ENCODE results near the gene ASIC4. TPM values are rescaled to one million over a fixed set of nuclear protein-coding genes. Genes with fewer than 3 reads are reported as not detected.

ASIC4 gene
- total and polyA plus RNA-seq, 2 of the 13 experiments (the other 11 are each of a cell fraction or from before 2014, with no cell fraction given): 0.03 TPM; not detected in 1

DNA sequence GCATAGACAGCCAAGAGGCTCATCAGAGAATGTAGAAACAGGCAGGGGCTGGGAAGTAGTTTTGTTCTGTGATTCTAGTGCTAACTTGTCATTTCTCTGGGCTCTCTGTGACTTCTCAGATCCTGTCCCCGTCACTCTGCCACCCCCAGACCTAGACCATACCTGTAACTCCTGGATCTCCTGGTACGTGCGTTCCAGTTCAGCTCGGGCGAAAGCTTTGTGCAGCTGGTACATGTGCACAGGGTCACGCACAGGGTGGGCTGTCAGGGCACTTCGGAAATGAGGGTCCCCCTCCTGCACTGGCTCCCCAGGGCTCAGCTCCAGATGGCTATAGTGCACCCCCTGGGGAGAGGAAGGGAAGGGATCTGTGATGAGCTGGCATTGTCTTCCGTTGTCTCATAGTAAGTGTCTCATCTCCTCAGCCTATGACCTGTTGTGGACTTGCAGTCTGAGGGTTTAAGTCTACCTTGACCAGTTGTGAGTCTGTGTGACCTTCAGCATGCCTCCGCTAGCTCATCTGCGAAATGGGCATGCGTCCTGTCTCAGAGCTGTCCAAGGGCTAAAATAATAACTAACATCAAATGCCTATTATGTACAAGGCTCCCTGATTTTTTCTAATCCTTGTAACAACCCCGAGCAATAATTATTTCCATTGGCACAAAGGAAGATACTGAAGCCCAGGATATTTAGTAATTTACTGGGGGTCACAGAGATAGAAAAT, 26.7 kb downstream of the ASIC4 start (continued):
- TF ChIP-seq ZBED4 (CRISPR knock-in tag; IDR thresholded peaks at IDR 0.05; ENCODE audit: borderline replicate concordance): no peak
- peak; percentile 10; the same call in 1 of the 2 replicates for TF ChIP-seq CTCF (CRISPR knock-in tag; IDR thresholded peaks at IDR 0.05)
- TF ChIP-seq BRD4 (CRISPR knock-in tag; IDR thresholded peaks at IDR 0.05): no peak
- no peak for TF ChIP-seq ZHX1 (CRISPR knock-in tag; IDR thresholded peaks at IDR 0.05; ENCODE audit: low read depth)
- no peak for TF ChIP-seq MTF2 (CRISPR knock-in tag; IDR thresholded peaks at IDR 0.05; ENCODE audit: borderline replicate concordance)
- no peak for TF ChIP-seq SP4 (CRISPR knock-in tag; IDR thresholded peaks at IDR 0.05)
- TF ChIP-seq SP140L (CRISPR knock-in tag; IDR thresholded peaks at IDR 0.05; ENCODE audit: borderline replicate concordance): no peak
- TF ChIP-seq HOXA9 (CRISPR knock-in tag; IDR thresholded peaks at IDR 0.05; ENCODE audit: borderline replicate concordance): no peak
- TF ChIP-seq ZSCAN9 (CRISPR knock-in tag; IDR thresholded peaks at IDR 0.05; ENCODE audit: borderline replicate concordance): no peak
- no peak for TF ChIP-seq NPAS2 (CRISPR knock-in tag; IDR thresholded peaks at IDR 0.05; ENCODE audit: borderline replicate concordance)
- no peak for TF ChIP-seq SATB2 (CRISPR knock-in tag; IDR thresholded peaks at IDR 0.05)
- no peak for TF ChIP-seq U2AF1 (optimal IDR thresholded peaks at IDR 0.05; ENCODE audit: low read depth, low read length)
- TF ChIP-seq ZNF136 (CRISPR knock-in tag; IDR thresholded peaks at IDR 0.05; ENCODE audit: low read depth): 0 out of 2 replicates have a peak, but pooled peaks have one; percentile 16
- TF ChIP-seq ZNF607 (CRISPR knock-in tag; IDR thresholded peaks at IDR 0.05; ENCODE audit: borderline replicate concordance): no peak
- no peak for TF ChIP-seq SNRNP70 (IDR thresholded peaks at IDR 0.05; ENCODE audit: low read depth, low read length)
- TF ChIP-seq ZSCAN20 (CRISPR knock-in tag; IDR thresholded peaks at IDR 0.05; ENCODE audit: borderline replicate concordance): no peak
- no peak for TF ChIP-seq GATA4 (IDR thresholded peaks at IDR 0.05; ENCODE audit: borderline replicate concordance, low read depth)
- TF ChIP-seq, protein P1, sequence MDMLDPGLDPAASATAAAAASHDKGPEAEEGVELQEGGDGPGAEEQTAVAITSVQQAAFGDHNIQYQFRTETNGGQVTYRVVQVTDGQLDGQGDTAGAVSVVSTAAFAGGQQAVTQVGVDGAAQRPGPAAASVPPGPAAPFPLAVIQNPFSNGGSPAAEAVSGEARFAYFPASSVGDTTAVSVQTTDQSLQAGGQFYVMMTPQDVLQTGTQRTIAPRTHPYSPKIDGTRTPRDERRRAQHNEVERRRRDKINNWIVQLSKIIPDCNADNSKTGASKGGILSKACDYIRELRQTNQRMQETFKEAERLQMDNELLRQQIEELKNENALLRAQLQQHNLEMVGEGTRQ (IDR thresholded peaks at IDR 0.05; ENCODE audit: low read depth, low read length): no peak
- TF ChIP-seq, protein P1 (CRISPR knock-in tag; IDR thresholded peaks at IDR 0.05; ENCODE audit: borderline replicate concordance): no peak

Measured in HepG2 (cell line).